A549 (cell line): ENCODE results near the gene ADAMTS19. TPM values are rescaled to one million over a fixed set of nuclear protein-coding genes. Genes with fewer than 3 reads are reported as not detected.
"Not testable (repeated sequence)": the region's sequence is repeated elsewhere in the genome, so short reads cannot be mapped to it uniquely, and the experiment has no call there.

Experiments
- ATAC-seq, 2 experiments: fragments of 200-7000 bp in 1 of 2; fragments of >200 bp in 1 of 2; cut with Nextera tagmentation in 1 of 2; cut with Tn5 transposase in 1 of 2; 3 replicates each; pipeline versions ENCODE4 v1.8.0 to v1.9.1; 2018 to 2020; ENCODE audit warnings: mild to moderate bottlenecking in 1 of 2, moderate library complexity in 1 of 2
- CTCF ChIA-PET: fragments of 300-600 bp; sonication (Branson Sonifier 250); formaldehyde crosslinking; extraction: SDS; loops from one replicate; lab custom pipeline; 2021; ENCODE audit warnings: antibody characterized with exemption, inconsistent platforms; lab: Yijun Ruan, JAX
- POLR2A ChIA-PET: fragments of 350-600 bp; formaldehyde crosslinking; extraction: SDS; loops from one replicate; lab custom pipeline; 2021; ENCODE audit warnings: antibody characterized with exemption, inconsistent platforms; lab: Yijun Ruan, JAX
- DNase-seq, 2 experiments: peaks; one replicate each; pipeline versions ENCODE4 v3.0.0 to v3.0.0-alpha.2; 2011 to 2016; ENCODE audit warnings: low read depth in 1 of 2, low spot score in 1 of 2
- FAIRE-seq: peaks from 2 replicates; lab custom pipeline; 2011; peaks lifted over from hg19 to GRCh38; lab: Jason Lieb, UNC
- H3K27ac ChIP-seq, 2 experiments: fragments of >200 bp; sonication (Bioruptor Twin); formaldehyde crosslinking; 3 replicates each; pipeline ENCODE4 v1.5.1; 2016 to 2017
- H3K4me1 ChIP-seq: fragments of >200 bp; sonication (Bioruptor Twin); formaldehyde crosslinking; 3 replicates; pipeline ENCODE4 v1.6.1; 2016
- H3K4me2 ChIP-seq: fragments of >200 bp; sonication (Bioruptor Twin); formaldehyde crosslinking; 3 replicates; pipeline ENCODE4 v1.6.1; 2016
- H3K4me3 ChIP-seq: fragments of >200 bp; sonication (Bioruptor Twin); formaldehyde crosslinking; 3 replicates; pipeline ENCODE4 v1.5.1; 2016
- H3K9me3 ChIP-seq: fragments of >200 bp; sonication (Bioruptor Twin); formaldehyde crosslinking; 3 replicates; pipeline ENCODE4 v1.6.1; 2016
- BHLHE40 ChIP-seq: IDR thresholded peaks from 2 replicates; pipeline ENCODE4 v1.6.1; 2012; ENCODE audit warnings: low read depth, low read length, inconsistent platforms
- CBX8 ChIP-seq: fragments of 200-600 bp; sonication (generic); IDR thresholded peaks from 2 replicates; pipeline ENCODE4 v1.6.1; 2016
- CEBPB ChIP-seq, 2 experiments: fragments of >200 bp in 1 of 2; sonication (Bioruptor Twin) in 1 of 2; formaldehyde crosslinking in 1 of 2; IDR thresholded peaks; 2 replicates each; pipeline ENCODE4 v1.6.1; 2012 to 2016
- CHD4 ChIP-seq: fragments of 200-600 bp; sonication (generic); IDR thresholded peaks from 2 replicates; pipeline ENCODE4 v1.6.1; 2016; ENCODE audit warnings: antibody characterized with exemption, mild to moderate bottlenecking, borderline replicate concordance
- EHF ChIP-seq: fragments of 250-450 bp; sonication (Bioruptor Pico); IDR thresholded peaks from 2 replicates; pipeline ENCODE4 v1.5.0; 2020; ENCODE audit warnings: mild to moderate bottlenecking
- EHMT2 ChIP-seq: fragments of 200-600 bp; sonication (generic); IDR thresholded peaks from 2 replicates; pipeline ENCODE4 v1.6.1; 2016; ENCODE audit warnings: antibody characterized with exemption, low read depth, mild to moderate bottlenecking, moderate library complexity
- EP300 ChIP-seq, 2 experiments: fragments of >200 bp; sonication (Bioruptor Twin); formaldehyde crosslinking; IDR thresholded peaks; 2 replicates in 1 of 2; 3 replicates in 1 of 2; pipeline ENCODE4 v1.6.1; 2016 to 2017
- ESRRA ChIP-seq: fragments of 150-350 bp; IDR thresholded peaks from 2 replicates; pipeline ENCODE4 v1.6.1; 2014; ENCODE audit warnings: mild to moderate bottlenecking, low read length, borderline replicate concordance
- FOSB ChIP-seq: fragments of 250-450 bp; sonication (Bioruptor Pico); IDR thresholded peaks from 2 replicates; pipeline ENCODE4 v1.5.0; 2020; ENCODE audit warnings: mild to moderate bottlenecking, moderate library complexity
- FOXS1 ChIP-seq: fragments of 250-450 bp; sonication (Bioruptor Pico); IDR thresholded peaks from 2 replicates; pipeline ENCODE4 v1.5.0; 2020; ENCODE audit warnings: mild to moderate bottlenecking, moderate library complexity
- GATA3 ChIP-seq: IDR thresholded peaks from 2 replicates; pipeline ENCODE4 v1.6.1; 2012; ENCODE audit warnings: borderline replicate concordance
- HDAC2 ChIP-seq: fragments of 200-600 bp; sonication (generic); IDR thresholded peaks from 2 replicates; pipeline ENCODE4 v1.6.1; 2016
- HEYL ChIP-seq: fragments of 250-450 bp; sonication (Bioruptor Pico); IDR thresholded peaks from 2 replicates; pipeline ENCODE4 v1.8.0; 2021; ENCODE audit warnings: mild to moderate bottlenecking, moderate library complexity
- HOXA7 ChIP-seq: fragments of 250-450 bp; sonication (Bioruptor Pico); IDR thresholded peaks from 2 replicates; pipeline ENCODE4 v1.5.0; 2020; ENCODE audit warnings: mild to moderate bottlenecking, moderate library complexity
- KDM1A ChIP-seq: fragments of 200-600 bp; sonication (generic); IDR thresholded peaks from 2 replicates; pipeline ENCODE4 v1.6.1; 2016; ENCODE audit warnings: low read depth, mild to moderate bottlenecking
- KDM5A ChIP-seq: fragments of 200-600 bp; sonication (generic); IDR thresholded peaks from 2 replicates; pipeline ENCODE4 v1.6.1; 2016; ENCODE audit warnings: antibody characterized with exemption, mild to moderate bottlenecking
- MAFK ChIP-seq: fragments of 450-650 bp; IDR thresholded peaks from 2 replicates; pipeline ENCODE4 v1.6.1; 2014; ENCODE audit not compliant: partially characterized antibody
- NFE2L2 ChIP-seq: fragments of 150-350 bp; conservative IDR thresholded peaks from 2 replicates; pipeline ENCODE4 v1.6.1; 2014; ENCODE audit warnings: low read length
- POLR2A ChIP-seq: IDR thresholded peaks from 2 replicates; pipeline ENCODE4 v1.6.1; 2012; ENCODE audit warnings: mild to moderate bottlenecking, low read length
- POLR2AphosphoS2 ChIP-seq: conservative IDR thresholded peaks from 2 replicates; pipeline ENCODE4 v1.6.1; 2012; ENCODE audit warnings: low read length, improper control_type of control experiment, inconsistent platforms
- RAD21 ChIP-seq, 2 experiments: fragments of >200 bp in 1 of 2; sonication (Bioruptor Twin) in 1 of 2; formaldehyde crosslinking in 1 of 2; IDR thresholded peaks in 1 of 2; conservative IDR thresholded peaks in 1 of 2; 2 replicates in 1 of 2; 3 replicates in 1 of 2; pipeline ENCODE4 v1.6.1; 2012 to 2018; ENCODE audit warnings: inconsistent platforms in 1 of 2
- RARB ChIP-seq: fragments of 250-450 bp; sonication (Bioruptor Pico); IDR thresholded peaks from 2 replicates; pipeline ENCODE4 v1.8.0; 2021; ENCODE audit warnings: mild to moderate bottlenecking, moderate library complexity
- RCOR1 ChIP-seq: fragments of 150-350 bp; IDR thresholded peaks from 2 replicates; pipeline ENCODE4 v1.6.1; 2014; ENCODE audit warnings: antibody characterized with exemption, low read length, low read depth
- SREBF2 ChIP-seq: fragments of 450-650 bp; IDR thresholded peaks from 2 replicates; pipeline ENCODE4 v1.6.1; 2014; ENCODE audit warnings: mild to moderate bottlenecking, moderate library complexity
- TP53 ChIP-seq: fragments of 250-450 bp; sonication (Bioruptor Pico); IDR thresholded peaks from 2 replicates; pipeline ENCODE4 v1.5.0; 2021; ENCODE audit warnings: mild to moderate bottlenecking, moderate library complexity
- ZFP36 ChIP-seq: fragments of 450-650 bp; IDR thresholded peaks from 2 replicates; pipeline ENCODE4 v1.6.1; 2014; ENCODE audit warnings: borderline replicate concordance; ENCODE audit not compliant: partially characterized antibody
- WGBS: methylation state at CpG from one replicate; pipeline ENCODE4 v1.1.6; 2017; ENCODE audit errors: missing lambda C conversion rate; 5-methylcytosine and 5-hydroxymethylcytosine counted together
- polyA plus RNA-seq, 4 experiments: library from polyadenylated mRNA; depleted of rRNA in 3 of 4; stranded (reverse); fragments of >200 nt; fragmentation: RNase III in 1 of 4; extraction: RNeasy Plus Mini Kit Qiagen cat#74134 plus additional on column Dnase treatment in 1 of 4; gene quantifications; 2 replicates in 3 of 4; 3 replicates in 1 of 4; pipeline ENCODE4 v1.2.3, GENCODE V29; 2011 to 2017
- TF ChIP-seq, protein P1 (sequence below): fragments of 250-450 bp; sonication (Bioruptor Pico); IDR thresholded peaks from 2 replicates; pipeline ENCODE4 v1.5.0; 2020; ENCODE audit warnings: low read depth, mild to moderate bottlenecking, moderate library complexity
- TF ChIP-seq, protein P2 (sequence below): IDR thresholded peaks from 2 replicates; pipeline ENCODE4 v1.6.1; 2012
- TF ChIP-seq, protein P3 (sequence below): fragments of 150-350 bp; IDR thresholded peaks from 2 replicates; pipeline ENCODE4 v1.6.1; 2014; ENCODE audit warnings: low read depth, mild to moderate bottlenecking, low read length
- TF ChIP-seq, protein P4 (sequence below): IDR thresholded peaks from 2 replicates; pipeline ENCODE4 v1.6.1; 2012
- TF ChIP-seq, protein P5 (sequence below): fragments of >200 bp; sonication (Bioruptor Twin); formaldehyde crosslinking; IDR thresholded peaks from 3 replicates; pipeline ENCODE4 v1.5.1; 2016

Gene ADAMTS19
- polyA plus RNA-seq, 2 of the 4 experiments (the other 2 are of a cell fraction): not detected

DNA sequence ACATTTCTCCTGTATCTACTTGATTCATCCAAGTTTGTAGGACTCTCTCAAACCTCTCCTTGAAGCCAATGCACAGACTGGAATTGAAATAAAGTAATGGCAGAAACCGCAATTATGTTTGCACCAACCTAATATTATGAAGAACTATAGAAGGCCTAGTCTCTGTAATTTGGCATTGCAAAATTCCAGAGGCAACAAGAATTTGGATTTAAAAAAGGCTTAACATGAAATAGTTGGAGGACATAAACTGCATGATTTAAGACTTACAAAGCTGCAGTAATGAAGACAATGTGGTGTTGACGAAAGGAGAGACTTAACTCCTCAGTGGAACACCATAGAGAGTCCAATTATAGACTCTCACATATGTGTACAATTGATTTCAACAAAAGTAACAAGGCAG, 170.0 kb downstream of the ADAMTS19 start:
- DNase-seq (no peak), ATAC-seq (no peak), FAIRE-seq (no peak)
- H3K27ac ChIP-seq: no peak overlapping the region
- no peak overlapping the region for H3K4me2 ChIP-seq
- no peaks in the 10 kb centered on the region for H3K9me3 ChIP-seq
- no peaks in the 10 kb centered on the region for H3K4me1 ChIP-seq
- WGBS: 1% methylated on average over 2 of the region's 2 CpGs
- H3K4me3 ChIP-seq: no peak overlapping the region
- POLR2A ChIA-PET: no interaction called here
- CTCF ChIA-PET: no interaction called here
- TF ChIP-seq CBX8 (no peak), TP53 (CRISPR knock-in tag) (no peak), GATA3 (no peak), FOSB (CRISPR knock-in tag) (no peak), POLR2AphosphoS2 (no peak), EHMT2 (no peak), CHD4 (no peak), ZFP36 (no peak), HEYL (CRISPR knock-in tag) (no peak), RCOR1 (no peak), BHLHE40 (no peak), KDM1A (no peak), NFE2L2 (no peak), EP300 (IDR thresholded peaks at IDR 0.05) (no peak), KDM5A (no peak)
- TF ChIP-seq, protein P1, sequence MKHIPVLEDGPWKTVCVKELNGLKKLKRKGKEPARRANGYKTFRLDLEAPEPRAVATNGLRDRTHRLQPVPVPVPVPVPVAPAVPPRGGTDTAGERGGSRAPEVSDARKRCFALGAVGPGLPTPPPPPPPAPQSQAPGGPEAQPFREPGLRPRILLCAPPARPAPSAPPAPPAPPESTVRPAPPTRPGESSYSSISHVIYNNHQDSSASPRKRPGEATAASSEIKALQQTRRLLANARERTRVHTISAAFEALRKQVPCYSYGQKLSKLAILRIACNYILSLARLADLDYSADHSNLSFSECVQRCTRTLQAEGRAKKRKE: no peak
- TF ChIP-seq, protein P2, sequence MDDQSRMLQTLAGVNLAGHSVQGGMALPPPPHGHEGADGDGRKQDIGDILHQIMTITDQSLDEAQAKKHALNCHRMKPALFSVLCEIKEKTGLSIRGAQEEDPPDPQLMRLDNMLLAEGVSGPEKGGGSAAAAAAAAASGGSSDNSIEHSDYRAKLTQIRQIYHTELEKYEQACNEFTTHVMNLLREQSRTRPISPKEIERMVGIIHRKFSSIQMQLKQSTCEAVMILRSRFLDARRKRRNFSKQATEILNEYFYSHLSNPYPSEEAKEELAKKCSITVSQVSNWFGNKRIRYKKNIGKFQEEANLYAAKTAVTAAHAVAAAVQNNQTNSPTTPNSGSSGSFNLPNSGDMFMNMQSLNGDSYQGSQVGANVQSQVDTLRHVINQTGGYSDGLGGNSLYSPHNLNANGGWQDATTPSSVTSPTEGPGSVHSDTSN: no peak
- TF ChIP-seq, protein P3, sequence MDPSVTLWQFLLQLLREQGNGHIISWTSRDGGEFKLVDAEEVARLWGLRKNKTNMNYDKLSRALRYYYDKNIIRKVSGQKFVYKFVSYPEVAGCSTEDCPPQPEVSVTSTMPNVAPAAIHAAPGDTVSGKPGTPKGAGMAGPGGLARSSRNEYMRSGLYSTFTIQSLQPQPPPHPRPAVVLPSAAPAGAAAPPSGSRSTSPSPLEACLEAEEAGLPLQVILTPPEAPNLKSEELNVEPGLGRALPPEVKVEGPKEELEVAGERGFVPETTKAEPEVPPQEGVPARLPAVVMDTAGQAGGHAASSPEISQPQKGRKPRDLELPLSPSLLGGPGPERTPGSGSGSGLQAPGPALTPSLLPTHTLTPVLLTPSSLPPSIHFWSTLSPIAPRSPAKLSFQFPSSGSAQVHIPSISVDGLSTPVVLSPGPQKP: no peak

DNA sequence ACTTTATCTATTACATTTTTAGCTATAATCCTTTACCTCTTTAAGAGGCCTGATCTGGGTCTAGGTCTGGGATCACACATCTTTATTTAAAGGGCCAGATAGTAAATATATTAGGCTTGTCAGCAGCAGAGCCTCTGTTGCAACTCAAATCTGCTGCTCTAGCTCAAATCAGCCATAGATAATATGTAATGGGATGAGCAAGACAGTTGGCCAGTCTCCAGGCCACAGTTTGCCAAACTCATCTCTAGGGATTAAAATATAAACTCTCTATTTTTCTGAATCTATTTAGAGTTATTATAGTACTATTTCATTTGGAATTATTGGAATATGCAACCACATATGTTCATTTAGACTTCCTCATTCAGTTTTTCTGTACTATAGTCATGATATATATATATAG, 171.9 kb downstream of the ADAMTS19 start:
- FAIRE-seq: no peak
- no peak for DNase-seq
- Histone ChIP-seq H3K4me3 (no peak overlapping the region), H3K4me1 (no peaks in the 10 kb centered on the region), H3K9me3 (no peaks in the 10 kb centered on the region), H3K4me2 (no peak overlapping the region), H3K27ac (no peak overlapping the region)
- CTCF ChIA-PET: no interaction called here
- POLR2A ChIA-PET: no interaction called here
- TF ChIP-seq EHF (CRISPR knock-in tag): no peak
- TF ChIP-seq, protein P4, sequence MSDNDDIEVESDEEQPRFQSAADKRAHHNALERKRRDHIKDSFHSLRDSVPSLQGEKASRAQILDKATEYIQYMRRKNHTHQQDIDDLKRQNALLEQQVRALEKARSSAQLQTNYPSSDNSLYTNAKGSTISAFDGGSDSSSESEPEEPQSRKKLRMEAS: no peak
- TF ChIP-seq HDAC2: no peak
- TF ChIP-seq RAD21 (conservative IDR thresholded peaks at IDR 0.05 in 1 of 2, IDR thresholded peaks at IDR 0.05 in 1 of 2): no peak
- TF ChIP-seq POLR2A: no peak
- TF ChIP-seq, protein P5, sequence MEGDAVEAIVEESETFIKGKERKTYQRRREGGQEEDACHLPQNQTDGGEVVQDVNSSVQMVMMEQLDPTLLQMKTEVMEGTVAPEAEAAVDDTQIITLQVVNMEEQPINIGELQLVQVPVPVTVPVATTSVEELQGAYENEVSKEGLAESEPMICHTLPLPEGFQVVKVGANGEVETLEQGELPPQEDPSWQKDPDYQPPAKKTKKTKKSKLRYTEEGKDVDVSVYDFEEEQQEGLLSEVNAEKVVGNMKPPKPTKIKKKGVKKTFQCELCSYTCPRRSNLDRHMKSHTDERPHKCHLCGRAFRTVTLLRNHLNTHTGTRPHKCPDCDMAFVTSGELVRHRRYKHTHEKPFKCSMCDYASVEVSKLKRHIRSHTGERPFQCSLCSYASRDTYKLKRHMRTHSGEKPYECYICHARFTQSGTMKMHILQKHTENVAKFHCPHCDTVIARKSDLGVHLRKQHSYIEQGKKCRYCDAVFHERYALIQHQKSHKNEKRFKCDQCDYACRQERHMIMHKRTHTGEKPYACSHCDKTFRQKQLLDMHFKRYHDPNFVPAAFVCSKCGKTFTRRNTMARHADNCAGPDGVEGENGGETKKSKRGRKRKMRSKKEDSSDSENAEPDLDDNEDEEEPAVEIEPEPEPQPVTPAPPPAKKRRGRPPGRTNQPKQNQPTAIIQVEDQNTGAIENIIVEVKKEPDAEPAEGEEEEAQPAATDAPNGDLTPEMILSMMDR: no peak
- no peak for TF ChIP-seq ESRRA
- TF ChIP-seq RARB (CRISPR knock-in tag): no peak
- TF ChIP-seq CBX8: no peak
- no peak for TF ChIP-seq SREBF2
- TF ChIP-seq CEBPB (IDR thresholded peaks at IDR 0.05): no peak
- no peak for TF ChIP-seq FOXS1 (CRISPR knock-in tag)
- TF ChIP-seq HOXA7 (CRISPR knock-in tag): no peak
- TF ChIP-seq MAFK: no peak
- TF ChIP-seq POLR2AphosphoS2: no peak
- no peak for TF ChIP-seq TP53 (CRISPR knock-in tag)
- ATAC-seq: no peak

DNA sequence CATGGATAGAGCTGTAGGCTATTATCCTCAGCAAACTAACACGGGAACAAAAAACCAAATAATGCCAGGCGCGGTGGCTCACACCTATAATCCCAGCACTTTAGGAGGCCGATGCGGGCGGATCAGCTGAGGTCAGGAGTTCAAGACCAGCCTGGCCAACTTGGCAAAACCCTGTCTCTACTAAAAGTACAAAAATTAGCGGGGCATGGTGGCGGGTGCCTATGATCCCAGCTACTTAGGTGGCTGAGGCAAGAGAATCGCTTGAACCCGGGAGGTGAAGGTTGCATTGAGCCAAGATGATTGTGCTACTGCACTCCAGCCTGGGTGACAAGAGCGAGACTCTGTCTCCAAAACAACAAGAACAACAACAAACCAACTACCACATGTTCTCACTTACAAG, 177.4 kb downstream of the ADAMTS19 start:
- H3K4me1 ChIP-seq, H3K27ac ChIP-seq, POLR2A ChIA-PET, H3K9me3 ChIP-seq, FAIRE-seq, H3K4me3 ChIP-seq, CTCF ChIA-PET, DNase-seq, ATAC-seq, H3K4me2 ChIP-seq: not testable (repeated sequence)
- WGBS: 41% methylated on average over 11 of the region's 11 CpGs
